Renal pelvis (tissue), 4 donors: ENCODE results near the gene STARD9. TPM values are rescaled to one million over a fixed set of nuclear protein-coding genes. Genes with fewer than 3 reads are reported as not detected.
"Not testable (repeated sequence)": the region's sequence is repeated elsewhere in the genome, so short reads cannot be mapped to it uniquely, and the experiment has no call there.

ENCODE experiments used
- DNase-seq: peaks from one replicate; pipeline ENCODE4 v3.0.0-alpha.2; 2013
- polyA plus RNA-seq, 3 donors: library from polyadenylated mRNA; unstranded; fragments of 120-200 nt; gene quantifications; one replicate each; pipeline ENCODE4 v1.2.1, GENCODE V29; 2013; ENCODE audit not compliant: insufficient read length in 3 of 3

STARD9 gene
- polyA plus RNA-seq, 3 donors = 7.7 to 13.4 (median 13.4) TPM

- DNase-seq = no peak
Measured at GRCh38 chr15:42621996-42622925, 46.9 kb downstream of the STARD9 start.

DNA sequence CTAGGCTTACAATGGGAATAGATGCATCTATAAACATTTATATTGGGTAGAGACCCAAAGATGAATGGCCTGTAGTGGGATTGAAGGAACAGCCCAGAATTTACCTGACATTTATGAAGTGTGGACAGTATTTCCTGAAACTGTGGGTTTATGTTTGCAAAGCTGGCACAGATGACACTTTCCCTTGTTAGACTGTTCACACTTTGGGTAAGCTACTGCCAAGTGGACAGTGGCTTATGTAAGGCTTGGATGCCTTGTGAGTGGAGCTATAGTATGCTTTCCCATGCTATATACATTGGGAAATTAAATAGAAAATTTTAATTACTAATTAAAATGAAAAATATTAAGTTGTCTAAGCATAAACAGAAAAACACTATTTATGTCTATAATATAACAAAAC is 48.5 kb downstream of the STARD9 start:
- DNase-seq = no peak

- no peak for DNase-seq
Measured at GRCh38 chr15:42627485-42627884, 52.1 kb downstream of the STARD9 start.

DNA sequence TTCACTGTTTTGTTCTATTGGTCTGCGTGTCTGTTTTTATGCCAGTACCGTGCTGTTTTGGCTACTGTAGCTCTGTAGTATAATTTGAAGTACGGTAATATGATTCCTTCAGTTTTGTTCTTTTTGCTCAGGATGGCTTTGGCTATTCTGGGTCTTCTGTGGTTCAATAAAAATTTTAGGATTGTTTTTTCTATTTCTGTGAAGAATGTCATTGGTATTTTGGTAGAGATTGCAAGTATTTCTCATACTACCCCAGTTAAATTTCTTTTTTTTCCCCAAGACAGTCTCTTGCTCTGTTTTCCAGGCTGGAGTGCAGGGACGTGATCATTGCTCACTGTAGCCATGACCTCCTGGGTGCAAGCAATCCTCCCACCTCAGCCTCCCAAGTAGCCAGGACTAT is 53.4 kb downstream of the STARD9 start:
- DNase-seq = no peak

GRCh38 chr15:42632105-42632675 is 56.8 kb downstream of the STARD9 start:
- DNase-seq = no peak

GRCh38 chr15:42640109-42640508 is 64.7 kb downstream of the STARD9 start:
- DNase-seq = no peak

GRCh38 chr15:42650208-42651066 is 75.0 kb downstream of the STARD9 start:
- peak; percentile 79 for DNase-seq

GRCh38 chr15:42665827-42666226 is 90.4 kb downstream of the STARD9 start:
- no peak for DNase-seq

DNA sequence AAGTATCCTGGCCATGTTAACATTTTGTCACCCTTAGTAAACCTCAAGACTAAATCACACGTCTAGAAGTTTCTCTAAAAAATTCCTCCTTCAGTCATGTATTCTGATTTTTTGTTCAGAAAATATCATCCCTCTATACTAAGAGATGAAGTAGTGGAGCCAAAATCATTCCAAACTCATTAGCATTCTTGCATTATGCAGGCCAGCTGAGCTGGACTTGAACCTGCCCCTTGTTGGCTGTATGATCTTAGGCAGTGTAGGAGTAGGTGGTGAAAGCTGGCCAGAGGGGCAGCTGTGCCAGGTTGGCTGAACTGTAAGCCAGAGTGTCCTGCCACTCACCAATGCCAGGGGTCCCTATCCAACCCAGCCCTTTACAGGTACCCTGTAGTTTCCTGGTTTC is 92.4 kb downstream of the STARD9 start:
- DNase-seq = no peak

DNA sequence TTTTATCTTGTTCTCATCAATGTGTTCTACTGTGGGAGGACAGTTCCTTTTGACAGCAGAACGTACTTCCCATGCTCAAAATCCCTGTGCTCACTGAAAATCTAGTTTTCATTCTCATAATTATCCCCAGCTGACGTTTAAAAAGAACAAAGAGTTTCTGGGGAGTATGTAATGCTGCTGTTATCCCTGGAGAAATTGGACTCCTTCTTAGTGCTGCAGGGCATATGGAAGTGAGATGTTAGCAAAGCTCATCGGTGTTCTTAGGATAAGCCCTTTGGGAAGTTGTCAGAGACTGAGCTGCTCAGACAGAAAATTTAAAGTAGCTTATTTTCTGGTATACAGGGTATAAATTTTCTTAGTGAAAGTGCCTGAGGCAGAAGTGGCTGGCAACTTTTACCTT is 95.0 kb downstream of the STARD9 start:
- no peak for DNase-seq

- no peak for DNase-seq
Measured at GRCh38 chr15:42672444-42672843, 97.0 kb downstream of the STARD9 start.

GRCh38 chr15:42674472-42674871 is 99.1 kb downstream of the STARD9 start:
- DNase-seq = no peak

DNA sequence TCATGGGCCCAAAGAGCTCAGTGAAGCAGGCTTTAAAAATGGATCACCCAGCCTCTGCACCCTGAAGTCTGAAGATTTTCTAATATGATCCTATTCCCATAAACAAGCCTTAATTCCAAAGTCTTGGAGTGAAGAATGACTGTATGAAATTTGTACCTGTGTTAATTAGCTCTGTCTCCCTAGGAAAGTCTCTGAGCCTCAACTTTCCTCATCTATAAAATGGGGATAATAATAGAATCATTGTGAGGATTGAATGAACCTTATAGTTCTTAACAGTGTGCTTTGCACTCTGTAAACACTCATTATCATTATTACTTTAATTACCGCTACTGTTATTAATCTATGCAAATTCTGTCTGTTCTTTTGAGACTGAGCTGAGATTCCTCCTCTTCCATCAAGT is 99.6 kb downstream of the STARD9 start:
- no peak for DNase-seq

DNA sequence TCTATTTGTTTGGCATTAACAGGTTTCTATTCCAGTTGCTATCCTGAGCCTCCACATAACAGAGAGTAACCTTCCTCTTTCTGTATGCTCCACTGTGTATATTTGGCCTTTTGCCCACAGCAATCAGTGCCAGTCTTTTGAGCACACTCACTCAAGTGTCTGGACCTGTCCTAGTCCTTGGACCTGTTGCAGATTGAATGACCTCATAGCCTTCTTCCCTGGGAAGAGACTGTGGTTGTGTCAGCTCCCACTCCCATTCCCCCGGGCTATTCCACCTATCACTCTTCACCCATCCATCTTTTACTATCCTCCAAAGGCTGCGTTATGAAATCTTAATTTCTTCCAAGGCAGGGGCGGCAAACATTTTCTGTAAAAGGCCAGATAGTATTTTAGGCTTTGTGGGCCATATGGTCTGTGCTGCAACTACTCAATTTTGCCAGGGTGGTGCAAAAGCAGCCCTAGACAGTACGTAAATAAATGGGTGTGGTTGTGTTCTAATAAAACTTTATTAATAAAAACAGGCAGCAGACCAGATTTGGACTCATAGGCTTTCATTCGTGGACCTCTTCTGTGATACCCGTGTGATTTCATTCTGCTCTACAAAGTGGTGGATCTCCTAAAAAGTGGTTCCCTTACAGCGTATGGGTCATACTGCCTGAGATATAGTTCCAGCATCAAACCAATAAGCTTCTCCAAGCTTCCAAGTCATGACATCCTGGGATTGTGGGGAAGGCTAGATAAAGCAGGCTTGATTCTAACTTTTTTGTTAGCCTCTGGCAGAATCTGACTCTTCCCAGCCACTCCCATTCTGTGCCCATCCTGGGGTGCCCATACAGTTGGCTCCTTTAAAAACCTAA is 104.1 kb downstream of the STARD9 start:
- DNase-seq = no peak

DNA sequence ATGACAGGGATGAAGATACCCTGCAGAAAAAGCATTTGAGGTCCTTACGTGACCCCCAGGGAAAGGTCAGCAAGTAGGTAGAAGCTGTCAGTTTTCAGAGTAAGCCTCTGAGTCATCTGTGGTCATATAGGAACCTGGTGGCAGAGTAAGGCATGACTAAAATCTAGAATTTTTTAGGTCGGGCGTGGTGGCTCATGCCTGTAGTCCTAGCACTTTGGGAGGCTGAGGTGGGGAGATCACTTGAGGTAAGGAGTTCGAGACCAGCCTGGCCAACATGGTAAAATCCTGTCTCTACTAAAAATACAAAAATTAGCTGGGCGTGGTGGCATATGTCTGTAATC is 104.7 kb downstream of the STARD9 start:
- not testable (repeated sequence) for DNase-seq

- no peak for DNase-seq
Measured at GRCh38 chr15:42681119-42681518, 105.7 kb downstream of the STARD9 start.

DNA sequence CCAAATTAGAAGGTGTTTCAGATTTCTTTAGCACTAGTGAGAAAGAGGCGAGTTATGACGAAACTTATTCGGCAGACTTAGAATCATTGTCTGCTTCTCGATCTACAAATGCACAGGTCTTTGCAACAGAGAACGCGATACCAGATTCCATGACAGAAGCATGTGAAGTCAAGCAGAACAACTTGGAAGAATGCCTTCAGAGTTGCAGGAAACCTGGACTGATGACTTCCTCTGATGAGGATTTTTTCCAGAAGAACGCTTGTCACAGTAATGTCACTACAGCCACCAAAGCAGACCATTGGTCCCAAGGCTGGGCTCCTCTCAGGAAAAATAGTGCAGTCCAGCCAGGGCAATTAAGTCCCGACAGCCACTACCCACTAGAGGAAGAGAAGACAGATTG is 110.9 kb downstream of the STARD9 start:
- DNase-seq = no peak

DNA sequence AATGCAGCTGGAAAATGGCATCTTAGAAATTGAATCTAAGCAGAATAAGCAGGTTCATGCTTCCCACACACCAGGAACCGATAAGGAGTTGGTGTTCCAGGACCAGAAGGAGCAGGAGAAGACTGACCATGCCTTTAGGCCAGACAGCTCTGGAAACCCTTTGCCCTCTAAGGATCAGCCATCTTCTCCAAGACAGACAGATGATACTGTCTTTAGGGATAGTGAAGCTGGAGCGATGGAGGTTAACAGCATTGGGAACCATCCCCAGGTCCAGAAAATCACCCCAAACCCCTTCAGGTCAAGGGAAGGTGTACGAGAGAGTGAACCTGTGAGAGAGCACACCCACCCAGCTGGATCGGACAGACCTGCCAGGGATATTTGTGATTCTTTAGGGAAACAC is 112.3 kb downstream of the STARD9 start:
- DNase-seq = no peak

DNA sequence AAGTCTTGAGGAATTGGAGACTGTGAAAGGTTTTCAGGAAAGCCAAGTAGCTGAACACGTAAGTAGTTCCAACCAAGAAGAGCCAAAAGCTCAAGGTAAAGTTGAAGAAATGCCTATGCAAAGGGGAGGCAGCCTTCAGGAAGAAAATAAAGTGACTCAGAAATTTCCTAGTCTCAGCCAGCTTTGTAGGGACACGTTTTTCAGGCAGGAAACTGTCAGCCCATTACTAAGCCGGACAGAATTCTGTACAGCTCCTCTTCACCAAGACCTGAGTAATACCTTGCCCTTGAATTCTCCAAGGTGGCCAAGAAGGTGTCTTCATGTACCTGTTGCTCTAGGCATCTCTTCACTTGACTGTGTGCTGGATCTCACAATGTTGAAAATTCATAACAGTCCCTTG is 112.9 kb downstream of the STARD9 start:
- DNase-seq = no peak

- DNase-seq = no peak
Measured at GRCh38 chr15:42691308-42691707, 115.9 kb downstream of the STARD9 start.

GRCh38 chr15:42691770-42692169 is 116.4 kb downstream of the STARD9 start:
- DNase-seq = no peak

- no peak for DNase-seq
Measured at GRCh38 chr15:42692536-42692935, 117.1 kb downstream of the STARD9 start.
